Stimulated activated naive CD8-positive, alpha-beta T cell treated with anti-CD3 and anti-CD28 coated beads, Interleukin-15, amount 100 ng/mL, for 72 hours (primary cell): ENCODE data around the gene UBQLN3.

ENCODE experiments used
- ATAC-seq: fragments of 150-1000 bp; cut with Tn5 transposase; 2 replicates; pipeline ENCODE4 v1.10.0; 2021; ENCODE audit warnings: mild to moderate bottlenecking, moderate library complexity
- DNase-seq, 2 donors: peaks; one replicate each; pipeline ENCODE4 v3.0.0; 2021 to 2022
- H3K27ac Mint-ChIP-seq, 2 donors: one replicate each; pipeline ENCODE4 v1.8.0; 2022; ENCODE audit warnings: mild to moderate bottlenecking in 2 of 2, mixed read lengths in 2 of 2, moderate library complexity in 2 of 2
- H3K27me3 Mint-ChIP-seq: one replicate; pipeline ENCODE4 v1.8.0; 2022; ENCODE audit warnings: mixed read lengths
- H3K4me1 Mint-ChIP-seq: one replicate; pipeline ENCODE4 v1.8.0; 2022; ENCODE audit warnings: mild to moderate bottlenecking, mixed read lengths
- H3K4me3 Mint-ChIP-seq, 2 donors: one replicate each; pipeline ENCODE4 v1.8.0; 2022; ENCODE audit warnings: mild to moderate bottlenecking in 2 of 2, mixed read lengths in 2 of 2, moderate library complexity in 1 of 2
- H3K9me3 Mint-ChIP-seq, 2 donors: one replicate each; pipeline ENCODE4 v1.8.0; 2022; ENCODE audit warnings: mixed read lengths in 2 of 2

The UBQLN3 gene

DNA sequence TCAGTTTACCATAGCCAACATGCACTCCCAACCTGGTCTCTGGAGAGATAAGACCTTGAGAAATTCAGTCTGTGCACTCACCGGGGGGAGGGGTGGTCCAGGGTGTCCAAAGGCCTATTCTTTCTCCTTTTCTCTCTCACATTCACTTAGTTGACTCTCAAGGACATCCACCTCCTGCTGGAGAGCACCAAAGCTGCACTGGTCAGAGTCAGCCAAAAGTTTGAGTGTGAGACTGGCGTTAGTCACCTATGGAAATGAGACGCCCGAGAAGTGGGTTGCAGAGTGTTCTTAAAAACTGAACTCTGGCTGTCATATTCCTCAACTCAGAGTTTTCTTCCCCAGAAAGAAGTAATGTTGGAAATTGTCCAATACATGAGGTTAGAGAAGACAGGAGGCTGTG, 11.8 kb upstream of the UBQLN3 start:
- Mint-ChIP-seq H3K9me3 (no peaks in the 10 kb centered on the region), H3K27me3 (no peaks in the 10 kb centered on the region), H3K27ac (no peak overlapping the region), H3K4me1 (no peaks in the 10 kb centered on the region), H3K4me3 (no peak overlapping the region)
- DNase-seq (no peak), ATAC-seq (no peak)

DNA sequence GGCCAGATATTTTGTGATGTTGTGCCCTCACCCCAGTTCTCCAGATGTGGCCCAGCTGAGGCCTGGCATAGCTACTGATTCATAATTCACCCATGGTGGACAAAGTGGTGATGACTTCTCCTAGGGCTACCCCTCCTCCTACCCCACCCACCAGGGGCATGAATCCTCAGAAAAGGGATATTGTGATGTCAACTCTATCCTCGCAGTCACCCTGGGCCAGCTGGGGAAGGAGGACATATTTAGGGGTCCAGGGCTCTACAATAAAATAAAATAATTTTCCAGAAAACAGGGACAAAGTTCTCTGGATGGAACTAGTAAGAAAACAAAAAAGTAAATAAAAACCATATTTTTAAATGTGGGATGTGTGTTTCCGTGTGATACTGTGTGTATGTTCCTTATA, 6.8 kb upstream of the UBQLN3 start, which contains the start of gene UBQLNL:
Gene UBQLNL (minus strand): TSS at position 101 of the 400 bp plus-strand sequence. CDS start 258 bp downstream, outside the sequence.
- Mint-ChIP-seq H3K4me3 (no peak within 1 kb of the TSS), H3K27ac (no peak within 1 kb of the TSS), H3K9me3 (no peaks in the 10 kb centered on the region), H3K27me3 (no peaks in the 10 kb centered on the region), H3K4me1 (no peaks in the 10 kb centered on the region)
- ATAC-seq (no peak), DNase-seq (no peak)

DNA sequence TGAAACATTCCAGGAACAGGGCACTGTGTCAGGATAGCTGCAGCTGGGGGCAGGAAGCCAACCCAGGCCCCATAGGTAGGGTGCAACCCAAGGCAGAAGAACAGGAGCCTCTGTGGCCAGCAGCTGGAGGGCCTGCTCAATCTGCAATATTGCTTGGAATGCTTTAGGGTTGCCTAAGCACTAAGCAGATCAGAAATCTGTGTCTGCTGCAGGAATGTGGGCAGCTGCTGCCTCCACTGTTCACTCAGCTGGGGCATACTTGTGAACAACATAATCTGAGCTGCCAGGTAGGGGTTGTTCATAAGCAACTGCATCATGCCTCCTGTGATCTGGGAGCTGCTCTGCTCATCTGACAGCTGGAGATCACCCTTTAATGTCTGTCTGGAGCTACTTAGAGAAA, 5.1 kb upstream of the UBQLN3 start:
- Mint-ChIP-seq H3K9me3 (no peaks in the 10 kb centered on the region), H3K27me3 (no peaks in the 10 kb centered on the region), H3K27ac (no peak overlapping the region), H3K4me3 (no peak overlapping the region), H3K4me1 (no peaks in the 10 kb centered on the region)
- no peak for ATAC-seq
- no peak for DNase-seq

DNA sequence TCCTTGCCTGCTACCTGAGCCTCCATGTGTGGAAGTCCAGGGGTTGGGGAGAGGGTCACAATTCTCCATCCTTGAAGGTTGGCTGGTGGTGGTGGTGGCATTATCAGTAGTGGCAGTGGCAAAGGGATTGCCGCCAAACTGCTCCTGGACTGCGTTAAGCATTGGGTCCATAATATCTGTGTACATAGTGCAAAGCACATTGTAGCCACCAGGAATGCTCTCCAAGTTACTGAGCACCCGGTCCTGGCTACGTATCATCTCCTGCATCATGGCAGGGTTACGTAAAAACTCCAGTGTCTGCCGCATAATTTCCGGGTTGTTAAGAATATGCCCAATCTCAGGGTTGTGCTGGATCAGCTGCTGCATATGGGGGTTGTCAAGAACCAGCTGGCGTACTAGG, 1.2 kb downstream of the UBQLN3 start:
- no peak overlapping the region for H3K4me3 Mint-ChIP-seq
- H3K9me3 Mint-ChIP-seq = no peaks in the 10 kb centered on the region
- ATAC-seq = no peak
- no peaks in the 10 kb centered on the region for H3K4me1 Mint-ChIP-seq
- H3K27ac Mint-ChIP-seq = no peak overlapping the region
- no peaks in the 10 kb centered on the region for H3K27me3 Mint-ChIP-seq
- no peak for DNase-seq

DNA sequence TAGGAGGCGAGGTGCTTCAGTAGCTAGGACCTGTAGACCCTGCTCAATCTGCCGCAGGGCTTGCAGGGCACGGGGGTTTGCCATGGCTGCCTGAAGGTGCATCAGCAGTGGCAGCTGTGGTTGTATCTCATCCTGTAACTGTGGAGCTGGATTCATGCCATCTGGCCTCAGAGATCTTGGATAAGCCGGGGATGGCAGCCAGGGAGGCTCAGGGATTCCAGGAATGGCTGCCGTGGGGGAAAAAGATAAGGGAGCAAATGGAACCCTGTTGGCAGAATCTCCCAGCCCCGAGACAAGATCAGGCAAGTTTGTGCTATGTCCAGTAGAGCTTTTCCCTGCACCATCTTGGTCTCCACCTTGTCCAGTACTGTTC, 1.8 kb downstream of the UBQLN3 start:
- no peak for ATAC-seq
- no peaks in the 10 kb centered on the region for H3K9me3 Mint-ChIP-seq
- no peak overlapping the region for H3K4me3 Mint-ChIP-seq
- no peaks in the 10 kb centered on the region for H3K4me1 Mint-ChIP-seq
- DNase-seq = no peak
- no peaks in the 10 kb centered on the region for H3K27me3 Mint-ChIP-seq
- H3K27ac Mint-ChIP-seq = no peak overlapping the region

DNA sequence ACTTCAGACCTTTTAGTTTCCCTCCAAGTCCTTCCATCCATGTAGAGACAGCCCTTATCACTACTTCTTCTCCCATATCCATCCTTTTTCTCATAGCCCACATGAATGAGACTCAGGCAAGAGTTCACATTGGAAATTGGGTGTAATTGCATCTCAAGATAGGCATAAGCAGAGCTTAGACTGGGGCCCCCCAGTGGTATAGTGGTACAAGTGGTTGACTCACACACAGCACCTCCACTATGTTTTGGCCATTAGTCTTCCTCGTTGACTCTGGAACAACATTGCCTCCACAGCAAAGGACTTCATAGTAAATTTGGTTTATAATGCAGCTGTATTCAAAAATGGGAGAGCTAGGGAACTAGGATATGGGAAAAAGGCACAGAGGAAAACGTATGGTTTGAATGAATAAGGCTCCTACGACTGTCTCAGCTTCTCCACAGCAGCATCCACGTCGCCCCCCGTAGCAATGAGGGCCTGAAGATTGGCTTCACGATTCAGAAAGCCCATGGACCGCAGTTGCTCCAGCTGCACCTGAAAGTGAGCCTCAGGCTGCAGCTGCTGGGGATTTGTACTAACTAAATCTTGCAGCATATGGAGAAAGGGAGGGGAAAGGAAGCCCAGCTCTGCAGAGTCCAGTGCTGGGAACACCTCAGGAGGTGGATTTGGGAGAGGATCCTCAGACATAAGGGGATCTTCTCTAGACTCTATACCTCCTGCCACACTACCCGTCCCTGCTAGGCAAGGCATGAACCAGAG, 2.4 kb downstream of the UBQLN3 start:
- no peak overlapping the region for H3K4me3 Mint-ChIP-seq
- DNase-seq (no peak), ATAC-seq (no peak)
- no peaks in the 10 kb centered on the region for H3K9me3 Mint-ChIP-seq
- no peaks in the 10 kb centered on the region for H3K27me3 Mint-ChIP-seq
- H3K27ac Mint-ChIP-seq = no peak overlapping the region
- no peaks in the 10 kb centered on the region for H3K4me1 Mint-ChIP-seq

DNA sequence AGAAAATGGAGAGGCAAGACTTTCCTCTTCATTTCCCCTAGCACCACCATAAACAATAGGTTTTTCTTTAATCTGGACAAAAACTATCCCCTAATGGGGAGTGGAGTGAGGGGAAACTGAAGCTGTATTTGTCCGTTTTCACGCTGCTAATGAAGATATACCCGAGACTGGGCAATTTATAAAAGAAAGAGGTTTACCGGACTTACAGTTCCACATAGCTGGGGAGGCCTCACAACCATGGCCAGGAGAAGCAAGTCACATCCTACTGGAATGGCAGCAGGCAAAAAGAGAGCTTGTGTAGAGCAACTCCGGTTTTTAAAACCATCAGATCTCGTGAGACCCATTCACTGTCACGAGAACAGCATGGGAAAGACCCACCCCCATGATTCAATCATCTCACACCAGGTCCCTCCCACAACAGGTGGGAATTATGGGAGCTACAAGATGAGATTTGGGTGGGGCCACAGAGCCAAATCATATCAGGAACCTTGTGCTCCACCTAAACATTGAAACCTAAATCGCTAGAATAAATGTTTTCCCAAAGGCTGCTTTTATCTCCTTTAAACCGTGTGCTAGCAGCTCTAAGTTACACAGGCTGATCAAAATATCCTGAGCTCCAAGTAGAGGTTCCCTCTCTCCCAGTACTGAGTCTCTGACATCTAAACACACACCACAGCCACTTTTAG, 4.3 kb downstream of the UBQLN3 start:
- Mint-ChIP-seq H3K27ac (no peak overlapping the region), H3K9me3 (no peaks in the 10 kb centered on the region), H3K4me1 (no peaks in the 10 kb centered on the region), H3K27me3 (no peaks in the 10 kb centered on the region), H3K4me3 (no peak overlapping the region)
- DNase-seq (no peak), ATAC-seq (no peak)

DNA sequence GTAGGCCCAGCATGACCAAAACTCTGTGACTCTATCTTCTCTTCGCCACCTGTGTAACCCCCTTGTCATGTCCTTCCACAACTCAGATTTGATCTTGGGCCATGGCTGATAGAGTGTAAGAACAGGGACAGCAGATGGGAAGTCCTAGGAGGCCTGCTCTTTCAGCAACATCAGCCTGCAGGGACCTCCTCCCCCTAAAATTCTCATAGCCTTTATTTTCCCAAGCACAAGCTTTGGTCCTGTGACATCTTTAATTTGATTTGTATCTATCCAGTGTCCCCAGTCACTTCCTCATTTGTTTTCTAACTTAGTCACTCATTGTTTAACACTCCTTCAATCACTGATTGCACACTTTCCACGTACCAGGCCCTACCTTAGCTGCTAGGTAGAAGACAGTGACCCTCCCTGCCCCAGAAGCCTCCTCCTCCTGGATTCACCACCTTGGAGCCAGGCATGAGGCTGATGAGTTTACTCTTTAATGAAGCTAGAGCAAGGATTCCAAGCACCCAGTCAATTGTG, 5.3 kb downstream of the UBQLN3 start:
- Mint-ChIP-seq H3K27ac (no peak overlapping the region), H3K4me1 (no peaks in the 10 kb centered on the region), H3K4me3 (no peak overlapping the region), H3K9me3 (no peaks in the 10 kb centered on the region), H3K27me3 (no peaks in the 10 kb centered on the region)
- no peak for ATAC-seq
- no peak for DNase-seq

DNA sequence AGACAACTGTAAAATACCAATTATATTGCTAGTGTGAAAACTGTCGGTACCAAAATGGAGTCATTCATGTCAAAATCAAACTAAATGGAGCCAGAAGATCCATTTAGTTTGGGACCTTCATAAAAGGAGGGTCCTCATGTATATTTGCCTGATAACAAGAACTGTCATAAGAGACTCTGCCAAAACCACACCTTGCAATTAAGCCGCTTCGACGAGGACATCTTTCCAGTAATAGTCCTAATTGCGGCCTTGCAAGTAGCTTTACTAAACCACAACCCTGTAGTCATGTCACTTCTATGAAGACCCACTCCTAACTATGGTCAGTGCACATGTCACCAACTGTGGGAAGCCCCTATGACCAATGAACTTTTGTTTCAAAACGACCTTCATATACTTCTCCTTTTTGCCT, 9.4 kb downstream of the UBQLN3 start:
- Mint-ChIP-seq H3K27ac (no peak overlapping the region), H3K4me1 (no peaks in the 10 kb centered on the region), H3K4me3 (no peak overlapping the region), H3K9me3 (no peaks in the 10 kb centered on the region), H3K27me3 (no peaks in the 10 kb centered on the region)
- ATAC-seq = no peak
- no peak for DNase-seq

DNA sequence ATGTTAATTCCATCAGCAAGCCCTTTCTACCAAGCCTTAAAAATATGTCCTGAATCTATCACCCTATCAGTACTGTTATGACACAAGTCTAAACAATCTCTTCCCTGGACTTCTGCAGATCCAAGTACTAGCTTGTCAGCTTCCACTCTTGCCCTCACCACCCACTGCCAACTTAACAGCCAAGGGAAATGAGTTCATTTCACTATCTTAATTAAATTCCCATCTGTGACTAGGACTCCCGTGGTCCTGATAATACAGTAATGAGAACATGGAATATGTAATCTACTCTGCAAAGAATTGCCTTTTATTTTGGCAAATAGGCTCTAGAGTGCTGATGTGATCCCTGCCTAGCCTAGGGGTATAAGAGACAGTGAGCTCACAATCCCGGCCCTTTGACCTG, 10.1 kb downstream of the UBQLN3 start:
- DNase-seq = no peak
- Mint-ChIP-seq H3K9me3 (no peaks in the 10 kb centered on the region), H3K4me3 (no peak overlapping the region), H3K27me3 (no peaks in the 10 kb centered on the region), H3K27ac (no peak overlapping the region), H3K4me1 (no peaks in the 10 kb centered on the region)
- ATAC-seq = no peak

DNA sequence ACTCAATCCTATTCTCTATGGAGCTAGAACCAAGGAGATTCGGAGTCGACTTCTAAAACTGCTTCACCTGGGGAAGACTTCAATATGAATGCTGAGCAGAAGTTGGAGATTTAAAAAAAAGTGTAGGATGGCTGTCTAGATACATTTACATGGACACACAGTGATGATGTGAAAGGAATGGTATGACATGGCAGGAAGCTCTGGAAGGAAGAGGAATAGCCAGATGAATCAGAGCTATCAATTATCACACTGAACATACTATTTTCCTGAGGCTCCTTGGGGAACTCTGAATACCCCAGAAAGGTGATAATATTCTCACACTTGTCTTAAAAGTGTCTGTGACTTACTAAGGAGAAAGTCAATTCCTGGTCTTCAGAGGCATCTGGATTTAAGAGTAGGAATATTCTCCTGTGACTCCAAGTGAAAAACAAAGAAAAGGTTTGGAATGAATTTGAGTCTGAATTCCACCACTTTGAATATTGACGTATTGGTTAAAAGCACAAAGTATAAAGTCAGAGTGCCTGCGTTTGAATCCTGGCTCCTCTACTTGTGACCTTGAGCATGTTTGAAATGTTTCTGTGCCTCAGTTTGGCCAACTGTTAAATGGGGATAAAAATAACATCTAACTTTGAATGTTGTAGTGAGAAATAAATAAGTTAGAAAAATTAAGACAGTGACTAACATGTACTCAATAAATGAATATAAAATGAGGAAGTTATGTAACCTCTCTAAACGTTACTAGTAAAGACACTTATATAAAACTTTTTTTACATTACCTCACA, 20.0 kb downstream of the UBQLN3 start:
- ATAC-seq = no peak
- Mint-ChIP-seq H3K27me3 (peaks cover 14% of the 10 kb centered on the region), H3K9me3 (no peaks in the 10 kb centered on the region), H3K4me3 (no peak overlapping the region), H3K4me1 (peaks cover 6% of the 10 kb centered on the region), H3K27ac (no peak overlapping the region)
- no peak for DNase-seq

DNA sequence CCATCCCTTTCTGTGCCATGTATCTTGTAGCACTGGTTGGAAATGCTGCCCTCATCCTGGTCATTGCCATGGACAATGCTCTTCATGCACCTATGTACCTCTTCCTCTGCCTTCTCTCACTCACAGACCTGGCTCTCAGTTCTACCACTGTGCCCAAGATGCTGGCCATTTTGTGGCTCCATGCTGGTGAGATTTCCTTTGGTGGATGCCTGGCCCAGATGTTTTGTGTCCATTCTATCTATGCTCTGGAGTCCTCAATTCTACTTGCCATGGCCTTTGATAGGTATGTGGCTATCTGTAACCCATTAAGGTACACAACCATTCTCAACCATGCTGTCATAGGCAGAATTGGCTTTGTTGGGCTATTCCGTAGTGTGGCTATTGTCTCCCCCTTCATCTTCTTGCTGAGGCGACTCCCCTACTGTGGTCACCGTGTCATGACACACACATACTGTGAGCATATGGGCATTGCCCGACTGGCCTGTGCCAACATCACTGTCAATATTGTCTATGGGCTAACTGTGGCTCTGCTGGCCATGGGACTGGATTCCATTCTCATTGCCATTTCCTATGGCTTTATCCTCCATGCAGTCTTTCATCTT, 20.9 kb downstream of the UBQLN3 start:
- ATAC-seq (no peak), DNase-seq (no peak)
- Mint-ChIP-seq H3K27ac (no peak overlapping the region), H3K4me3 (no peak overlapping the region), H3K9me3 (no peaks in the 10 kb centered on the region), H3K4me1 (peaks cover 6% of the 10 kb centered on the region), H3K27me3 (peaks cover 14% of the 10 kb centered on the region)

DNA sequence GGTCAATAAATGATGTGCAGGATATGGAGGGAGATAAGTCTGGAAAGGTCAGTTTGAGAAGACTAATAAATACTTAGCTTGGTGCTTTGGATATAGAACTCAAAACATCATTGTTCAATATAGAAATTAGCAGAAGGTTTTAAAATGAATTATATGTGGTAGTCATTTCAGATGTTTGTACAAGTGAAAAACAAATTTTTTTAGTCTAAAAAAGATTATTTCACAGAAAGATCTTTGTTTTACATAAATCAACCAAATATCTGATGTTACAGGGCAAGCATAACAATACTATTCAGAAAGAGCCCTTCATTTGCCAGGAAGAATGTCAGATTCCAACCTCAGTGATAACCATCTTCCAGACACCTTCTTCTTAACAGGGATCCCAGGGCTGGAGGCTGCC, 21.4 kb downstream of the UBQLN3 start, which contains the start of gene OR52D1:
Gene OR52D1 (plus strand): TSS at position 301 of the 400 bp plus-strand sequence. CDS start 22 bp downstream, at position 323.
- no peaks in the 10 kb centered on the region for H3K9me3 Mint-ChIP-seq
- H3K27ac Mint-ChIP-seq = no peak within 1 kb of the TSS
- no peak within 1 kb of the TSS for H3K4me3 Mint-ChIP-seq
- ATAC-seq = no peak
- peaks cover 14% of the 10 kb centered on the region for H3K27me3 Mint-ChIP-seq
- DNase-seq = no peak
- H3K4me1 Mint-ChIP-seq = peaks cover 6% of the 10 kb centered on the region

DNA sequence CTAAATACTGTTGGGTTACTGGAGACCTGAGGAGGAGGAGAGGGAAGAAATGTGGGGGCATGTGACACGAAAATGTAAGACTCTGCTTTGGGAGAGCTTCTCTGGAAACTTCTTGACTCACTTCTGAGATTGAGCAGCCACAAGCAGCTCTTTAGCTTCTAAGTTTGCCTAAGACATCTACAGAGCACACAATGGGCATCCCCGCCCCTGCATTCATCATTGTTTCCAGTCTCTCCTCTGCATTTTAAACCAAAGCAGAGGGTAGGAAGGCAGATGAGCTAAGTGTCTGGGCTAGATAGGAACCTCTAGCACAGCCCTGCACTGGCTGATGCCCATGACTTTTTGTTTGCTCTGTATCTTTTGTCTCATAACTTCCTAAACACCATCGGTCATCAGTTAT, 23.3 kb downstream of the UBQLN3 start:
- Mint-ChIP-seq H3K4me1 (peaks cover 6% of the 10 kb centered on the region), H3K4me3 (no peak overlapping the region)
- no peak for ATAC-seq

DNA sequence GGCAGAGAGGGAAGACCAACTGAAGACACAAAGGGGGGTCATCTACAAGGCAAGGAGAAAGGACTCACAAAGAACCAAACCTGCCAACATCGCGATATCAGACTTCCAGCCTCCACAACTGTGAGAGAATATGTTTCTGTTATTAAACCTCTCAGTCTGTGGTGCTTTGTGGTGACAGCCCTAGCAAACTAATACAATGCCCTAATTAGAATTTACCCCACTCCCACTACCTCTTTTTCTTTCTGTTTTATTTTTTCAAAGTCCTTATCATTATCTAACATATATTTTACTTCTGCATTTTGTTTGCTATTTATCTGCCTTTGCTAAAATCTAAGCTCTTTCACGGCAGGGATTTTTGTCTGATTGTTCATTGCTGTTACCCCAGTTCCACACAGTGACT, 23.8 kb downstream of the UBQLN3 start:
- peaks cover 6% of the 10 kb centered on the region for H3K4me1 Mint-ChIP-seq
- ATAC-seq (no peak), DNase-seq (no peak)
- no peak overlapping the region for H3K4me3 Mint-ChIP-seq
- peaks cover 9% of the 10 kb centered on the region for H3K27me3 Mint-ChIP-seq
- H3K9me3 Mint-ChIP-seq = no peaks in the 10 kb centered on the region
- no peak overlapping the region for H3K27ac Mint-ChIP-seq

More for the DNA sequence above, 23.3 kb downstream of the UBQLN3 start:
- peaks cover 13% of the 10 kb centered on the region for H3K27me3 Mint-ChIP-seq
- DNase-seq = no peak
- no peaks in the 10 kb centered on the region for H3K9me3 Mint-ChIP-seq
- H3K27ac Mint-ChIP-seq = no peak overlapping the region
